ENCODE results near the gene STUB1.

STUB1 gene

DNA sequence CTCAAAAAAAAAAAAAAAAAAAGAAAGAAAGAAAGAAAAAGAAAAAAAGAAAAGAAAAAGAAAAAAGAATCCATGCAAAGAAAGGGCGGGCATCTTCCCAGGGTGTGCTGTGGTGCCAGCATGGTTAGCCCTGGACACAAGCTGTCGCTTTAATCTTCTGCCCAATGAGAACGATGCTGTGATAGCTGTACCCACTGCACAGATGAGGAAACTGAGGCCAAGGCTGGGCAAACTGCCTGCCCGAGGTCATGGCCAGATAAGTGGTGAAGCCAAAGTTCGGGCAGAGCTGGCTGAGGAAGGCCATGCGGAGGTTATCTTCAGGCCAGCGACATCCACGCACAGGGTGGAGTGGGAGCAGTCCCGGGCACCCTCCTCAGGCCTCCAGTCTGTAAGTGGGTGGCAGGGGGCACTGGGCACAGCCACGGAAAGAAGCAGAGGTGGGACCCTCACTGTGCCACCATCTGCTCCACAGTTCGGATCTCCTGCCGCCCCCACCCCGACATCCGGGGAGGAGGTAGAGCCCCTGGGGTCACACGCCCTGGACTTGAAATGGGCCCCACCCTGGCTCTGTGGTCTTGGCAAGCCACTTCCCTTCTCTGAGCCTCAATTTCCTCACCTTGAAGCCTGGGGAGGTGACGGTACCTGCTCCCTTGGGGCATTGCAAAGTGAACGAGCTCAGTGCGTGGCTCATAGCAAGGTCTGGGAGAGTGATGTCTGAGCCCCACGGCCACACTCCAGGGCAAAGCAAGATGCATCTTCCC, 18.9 kb downstream of the STUB1 start:
- no peak for DNase-seq

DNA sequence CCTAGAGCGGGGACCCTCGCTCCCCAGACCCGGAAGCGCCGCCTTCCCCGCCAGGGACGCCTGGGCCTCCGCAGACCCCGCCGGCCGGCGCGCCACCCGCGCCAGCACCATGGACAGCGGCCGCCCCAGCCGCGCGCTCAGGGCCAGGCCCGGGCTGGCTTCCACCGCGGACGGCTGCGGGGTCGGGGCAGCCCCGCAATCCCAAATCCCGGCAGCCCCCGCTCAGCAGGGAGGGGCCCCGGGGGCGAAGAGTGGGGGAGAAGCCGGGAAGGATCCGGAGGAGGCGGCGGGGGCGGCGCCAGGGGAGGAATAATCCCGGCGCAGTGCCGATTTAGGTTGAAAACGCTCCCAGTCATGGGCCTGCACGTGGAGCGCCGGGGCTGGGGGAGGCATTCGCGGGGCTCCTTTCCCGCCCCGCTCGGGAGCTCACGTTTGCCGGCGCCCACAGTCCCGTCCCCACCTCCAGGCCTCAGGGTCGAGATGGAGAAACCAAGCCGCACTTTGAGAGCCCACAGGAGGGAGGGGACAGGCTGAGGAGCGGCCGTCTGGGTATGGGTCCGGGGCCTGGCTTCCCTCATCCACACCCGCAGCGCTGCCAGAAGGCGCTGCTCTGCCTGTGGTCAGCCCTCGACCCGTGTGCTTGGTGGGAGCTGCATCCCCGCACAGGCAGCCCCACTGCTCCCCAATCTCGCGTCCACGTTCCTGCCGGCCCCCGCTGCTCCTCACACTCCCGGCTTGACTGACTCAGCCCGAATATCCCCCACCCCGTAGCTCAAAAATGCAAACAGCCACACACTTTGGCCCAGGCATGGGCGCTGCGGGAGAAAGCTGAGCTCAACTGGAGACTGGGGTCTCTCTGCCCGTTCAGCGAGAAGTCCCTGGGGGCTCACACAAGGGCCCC, 20.7 kb downstream of the STUB1 start:
- peak; percentile 82 for DNase-seq

DNA sequence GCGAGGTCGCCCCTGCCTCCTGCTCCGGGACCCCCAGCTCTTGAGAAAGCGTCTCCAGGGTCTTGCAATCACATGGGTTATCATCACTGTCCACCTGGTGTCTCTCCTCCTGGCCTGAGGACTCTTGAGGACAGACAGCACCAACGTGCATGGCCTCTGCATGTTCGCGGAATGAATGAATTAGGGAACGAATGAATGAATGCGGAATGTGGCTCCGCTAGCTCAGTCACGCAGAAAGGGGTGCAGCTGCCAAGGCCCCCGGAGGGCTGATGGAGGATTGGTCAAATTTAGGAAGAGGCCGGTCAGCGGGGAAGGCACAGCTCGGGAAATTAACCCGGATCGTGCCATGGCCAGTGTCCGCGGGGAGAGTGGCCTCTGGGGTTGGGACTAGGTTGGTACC, 22.1 kb downstream of the STUB1 start:
- no peak for DNase-seq

DNA sequence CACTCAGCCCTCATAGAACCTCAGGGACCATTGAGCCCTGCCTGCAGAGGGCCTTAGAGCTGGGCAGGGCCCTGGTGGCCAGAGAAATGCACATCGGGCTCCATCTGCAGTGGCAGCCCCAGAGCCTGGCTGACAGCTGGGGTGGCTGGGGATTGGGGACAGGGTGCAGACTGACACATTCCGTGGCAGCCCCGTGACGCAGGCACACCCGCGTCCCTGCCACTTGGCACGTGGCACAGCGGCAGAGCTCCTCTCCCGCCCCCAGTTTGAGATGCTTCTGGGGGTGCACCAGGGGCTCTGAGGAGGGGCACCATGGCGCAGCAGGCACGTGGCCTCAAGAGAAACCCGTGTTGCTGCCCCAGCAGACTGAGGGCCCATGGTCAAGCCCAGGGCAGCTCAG, 23.2 kb downstream of the STUB1 start:
- DNase-seq = no peak

DNA sequence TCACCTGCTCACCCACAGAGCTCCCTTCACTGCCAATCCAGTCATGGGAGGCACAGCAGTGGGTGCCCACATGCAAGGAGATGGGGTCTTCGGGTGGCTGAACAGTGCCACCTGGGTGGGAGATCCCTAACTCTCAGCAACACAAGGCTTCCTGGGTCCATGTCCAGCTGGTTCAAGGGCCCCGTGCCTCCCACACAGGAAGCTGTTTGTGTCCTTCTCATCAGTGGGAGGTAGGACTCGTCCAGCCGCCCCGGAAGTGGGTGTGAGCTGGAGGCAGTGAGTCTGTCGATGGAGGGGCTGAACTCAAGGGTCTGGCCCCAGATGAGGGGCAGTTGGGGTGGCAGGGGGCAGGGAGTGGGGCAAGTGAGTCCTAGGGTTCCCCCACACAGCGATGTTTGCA, 23.8 kb downstream of the STUB1 start:
- no peak for DNase-seq

DNA sequence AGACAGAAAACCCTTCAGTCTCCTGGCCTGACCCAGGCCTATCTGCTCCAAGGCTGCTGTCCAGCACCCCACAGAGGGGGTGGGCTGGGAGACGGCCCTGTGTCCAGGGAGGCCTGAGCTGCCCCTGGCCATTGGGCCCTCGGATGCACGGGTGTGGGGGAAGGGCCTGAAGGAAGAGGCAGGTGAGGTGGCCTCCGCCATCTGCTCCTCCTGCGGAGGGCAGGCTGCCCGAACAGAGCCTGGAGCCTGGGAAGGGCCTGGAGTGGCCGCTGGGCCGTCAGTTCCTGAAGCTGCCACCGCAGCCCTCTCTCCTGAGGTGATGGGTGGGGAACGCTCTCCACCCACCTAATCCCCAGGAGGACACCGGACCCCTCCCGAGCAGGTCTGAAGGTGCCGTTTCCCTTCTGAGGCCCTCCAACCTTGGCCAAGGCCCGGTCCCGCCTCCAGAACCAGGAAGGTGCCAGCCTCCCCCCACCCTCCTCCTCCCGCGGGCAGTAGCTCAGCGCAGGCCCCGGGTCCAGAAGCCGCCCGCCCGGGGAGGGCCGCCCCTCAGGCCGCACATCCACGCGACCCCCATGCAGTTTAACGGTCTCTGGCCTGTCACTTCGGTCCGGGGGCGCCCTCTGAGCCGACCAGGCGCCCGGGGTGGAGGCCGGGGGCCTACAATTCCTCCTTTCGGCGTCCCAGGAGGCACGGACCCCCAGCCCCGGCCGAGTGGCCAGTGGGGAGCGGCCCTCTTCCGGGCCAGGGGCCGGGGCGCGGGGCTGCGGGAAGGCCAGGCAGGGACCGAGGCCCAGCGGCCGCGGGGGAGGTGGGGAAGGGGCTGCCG, 24.6 kb downstream of the STUB1 start:
- no peak for DNase-seq

DNA sequence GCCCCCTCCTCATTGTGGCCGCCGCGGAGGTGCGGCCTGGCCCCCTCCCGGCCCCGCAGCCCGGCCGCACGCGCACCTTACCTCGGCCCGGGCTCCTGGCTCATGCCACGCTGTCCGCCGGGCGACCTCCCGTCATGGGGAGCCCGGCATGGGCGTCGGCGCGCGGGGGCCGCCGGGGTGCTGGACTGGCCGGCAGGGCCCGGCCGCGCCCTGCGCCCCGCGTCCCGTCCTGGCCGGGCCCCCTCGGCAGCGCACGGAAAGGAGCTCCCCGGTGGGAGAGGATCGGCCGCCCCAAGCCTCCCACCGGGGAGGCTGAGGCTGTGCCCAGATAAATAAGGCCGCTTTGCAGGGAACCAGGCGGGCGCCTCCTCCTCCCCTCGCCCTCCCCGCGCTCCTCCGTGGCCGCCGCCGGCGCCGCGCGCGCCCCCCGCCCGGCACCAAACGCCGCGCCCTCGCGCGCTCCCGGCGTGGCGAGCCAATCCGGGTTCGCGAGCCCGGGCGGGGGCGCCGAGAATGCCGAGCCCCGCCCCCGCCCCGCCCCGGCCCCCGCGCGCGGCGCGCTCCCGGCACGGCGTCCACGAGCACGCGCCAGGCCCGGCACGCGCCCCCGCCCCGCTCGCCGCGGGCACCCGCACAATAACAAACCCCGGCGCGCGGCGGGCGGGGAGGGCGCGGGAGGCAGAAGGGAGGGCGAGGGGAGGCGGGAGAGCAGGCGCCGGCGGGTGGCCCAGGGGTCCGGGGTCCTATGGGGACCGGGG, 25.4 kb downstream of the STUB1 start, which contains the start of gene FBXL16:
TSS of gene FBXL16 (minus strand) at position 371 of the 758 bp plus-strand sequence. CDS start 8,396 bp downstream, outside the sequence.
- DNase-seq = no peak

DNA sequence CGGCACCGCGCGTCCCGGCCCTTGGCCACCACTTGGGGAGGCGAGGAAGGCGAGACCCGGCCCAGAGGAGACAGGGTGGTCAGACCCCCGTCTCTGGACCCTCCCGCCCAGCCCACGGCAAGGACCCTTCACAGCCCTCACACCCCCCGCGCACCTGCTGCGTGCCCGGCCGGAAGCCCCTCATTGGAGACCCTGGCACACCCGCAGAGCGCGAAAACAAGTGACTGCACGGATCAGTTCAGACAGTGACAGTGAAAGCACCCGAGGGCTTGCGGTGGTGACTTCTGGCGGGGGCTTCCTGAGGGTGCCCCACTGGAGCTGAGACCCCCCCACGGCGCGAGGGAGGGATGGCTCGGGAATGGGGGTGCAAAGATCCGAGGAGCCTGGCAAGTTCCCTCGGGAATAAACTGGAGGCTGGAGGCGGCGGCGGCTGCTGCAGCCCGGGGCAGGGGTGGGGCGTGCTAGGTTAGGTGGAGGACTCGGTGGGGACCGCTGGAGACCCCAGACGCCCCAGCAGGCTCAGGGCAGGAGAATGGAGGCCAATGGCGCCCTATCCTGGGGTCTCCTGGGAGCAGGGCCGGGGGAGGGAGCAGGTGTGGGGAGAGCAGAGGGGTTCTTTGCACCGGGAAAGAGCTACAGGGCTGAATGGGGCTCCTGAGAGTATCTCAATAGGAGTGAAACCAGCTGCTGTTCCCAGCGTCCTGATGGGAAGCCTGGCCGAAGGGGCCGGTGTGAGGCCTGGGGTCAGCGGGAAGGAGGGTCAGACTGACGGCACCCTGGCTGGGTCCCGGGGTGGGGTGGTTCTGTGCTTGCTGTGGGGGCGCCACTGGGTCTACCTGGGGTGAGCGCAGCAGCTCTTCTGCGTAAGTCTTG, 26.2 kb downstream of the STUB1 start:
- no peak for DNase-seq

DNA sequence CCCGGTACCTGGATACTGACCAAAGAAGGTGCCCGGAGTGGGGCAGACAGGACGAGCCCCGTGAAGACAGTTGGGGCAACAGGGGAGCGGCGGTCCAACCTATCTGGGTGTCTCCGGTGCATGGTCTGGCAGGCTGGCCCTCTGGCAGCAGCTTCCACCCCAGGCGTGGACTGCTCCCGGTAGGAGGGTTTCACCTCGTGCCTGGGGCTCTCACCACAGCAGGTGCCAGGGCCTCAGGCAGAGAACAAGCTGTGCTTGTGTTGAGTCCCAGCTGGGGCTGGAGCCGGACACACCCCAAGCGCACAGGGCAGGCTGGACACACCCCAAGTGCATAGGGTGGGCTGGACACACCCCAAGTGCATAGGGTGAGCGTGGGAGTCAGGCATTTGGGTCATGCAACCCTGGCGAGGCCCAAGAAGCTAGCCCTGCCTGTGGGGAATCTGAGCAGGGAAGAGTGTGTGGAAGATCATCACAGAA, 26.9 kb downstream of the STUB1 start:
- no peak for DNase-seq

DNA sequence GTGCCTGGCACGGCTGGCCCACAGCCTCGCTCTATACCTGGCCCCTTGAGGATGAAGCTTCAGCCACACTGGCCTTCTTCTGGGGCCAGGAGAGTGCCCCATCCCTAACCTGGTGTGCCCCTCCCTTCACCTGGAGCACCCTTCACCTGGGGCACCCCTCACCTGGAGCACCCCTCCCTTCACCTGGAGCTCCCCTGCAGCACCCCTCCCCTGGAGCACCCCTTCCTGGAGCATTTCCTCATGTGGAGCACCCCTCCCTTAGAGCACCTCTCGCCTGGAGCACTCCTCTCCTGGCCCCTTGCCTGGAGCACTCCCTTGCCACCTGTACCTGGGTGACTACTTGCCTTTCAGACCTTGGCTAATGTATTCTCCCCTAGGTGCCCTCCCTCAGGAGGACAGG, 27.8 kb downstream of the STUB1 start:
- no peak for DNase-seq

DNA sequence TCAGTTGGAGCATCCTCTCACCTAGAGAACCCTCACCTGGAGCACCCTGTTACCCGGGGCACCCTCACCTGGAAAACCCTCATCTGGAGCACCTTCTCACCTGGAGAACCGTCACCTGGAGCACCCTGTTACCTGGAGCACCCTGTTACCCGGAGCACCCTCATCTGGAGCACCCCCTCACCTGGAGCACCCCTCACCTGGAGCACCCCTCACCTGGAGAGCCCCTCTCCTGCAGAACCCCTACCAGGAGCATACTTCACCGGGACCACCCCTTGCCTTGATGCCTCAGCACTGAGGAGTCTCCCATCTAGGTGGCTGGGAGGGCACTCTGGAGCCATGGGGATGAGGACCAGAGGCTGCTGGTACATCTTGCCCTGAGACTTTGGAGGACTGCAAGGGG, 28.7 kb downstream of the STUB1 start:
- DNase-seq = no peak

DNA sequence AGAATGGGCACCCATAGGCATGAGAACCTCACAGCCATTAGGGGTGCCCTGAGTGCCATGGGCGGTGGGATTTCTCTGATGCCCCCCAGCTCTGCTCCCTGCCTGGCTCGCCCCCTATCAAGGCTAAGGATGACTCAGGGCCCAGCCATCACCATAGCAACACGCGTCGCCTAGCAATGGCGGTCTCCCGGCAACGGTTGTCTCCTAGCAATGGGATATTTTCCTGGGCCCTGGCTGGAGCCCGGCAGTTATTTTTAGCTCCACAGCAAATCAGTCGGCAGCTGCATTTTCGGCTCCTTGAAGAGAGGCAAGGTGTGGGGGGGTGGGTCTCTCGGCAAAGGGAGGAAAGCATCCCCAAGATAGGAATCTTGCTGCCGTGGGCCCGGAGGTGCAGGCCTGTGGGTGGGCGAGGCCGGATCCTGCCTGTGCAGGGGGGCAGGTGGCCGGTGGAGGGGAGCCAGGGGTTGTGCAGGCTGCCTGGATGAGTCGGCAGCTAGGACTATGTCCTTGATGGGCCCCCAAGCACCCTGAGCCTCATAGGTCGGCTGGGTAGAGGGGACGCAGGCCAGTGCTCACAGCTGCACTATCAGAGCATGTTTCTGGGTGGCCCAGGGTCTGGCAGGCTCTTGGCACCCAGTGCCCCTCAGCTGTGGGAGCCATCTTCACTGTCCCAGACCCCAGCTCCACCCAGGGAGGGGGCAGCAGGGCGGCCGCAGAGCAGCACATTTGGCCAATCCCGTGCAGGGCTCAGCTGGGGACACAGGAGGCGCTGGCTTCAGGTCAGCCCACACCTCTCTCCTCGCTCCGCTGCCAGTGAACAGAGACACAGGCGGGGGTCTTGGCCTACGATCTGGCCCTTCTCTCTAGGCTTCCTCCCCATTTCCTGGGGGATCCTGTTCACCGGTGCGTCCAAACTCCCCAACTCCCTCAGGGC, 29.6 kb downstream of the STUB1 start:
- DNase-seq = no peak

DNA sequence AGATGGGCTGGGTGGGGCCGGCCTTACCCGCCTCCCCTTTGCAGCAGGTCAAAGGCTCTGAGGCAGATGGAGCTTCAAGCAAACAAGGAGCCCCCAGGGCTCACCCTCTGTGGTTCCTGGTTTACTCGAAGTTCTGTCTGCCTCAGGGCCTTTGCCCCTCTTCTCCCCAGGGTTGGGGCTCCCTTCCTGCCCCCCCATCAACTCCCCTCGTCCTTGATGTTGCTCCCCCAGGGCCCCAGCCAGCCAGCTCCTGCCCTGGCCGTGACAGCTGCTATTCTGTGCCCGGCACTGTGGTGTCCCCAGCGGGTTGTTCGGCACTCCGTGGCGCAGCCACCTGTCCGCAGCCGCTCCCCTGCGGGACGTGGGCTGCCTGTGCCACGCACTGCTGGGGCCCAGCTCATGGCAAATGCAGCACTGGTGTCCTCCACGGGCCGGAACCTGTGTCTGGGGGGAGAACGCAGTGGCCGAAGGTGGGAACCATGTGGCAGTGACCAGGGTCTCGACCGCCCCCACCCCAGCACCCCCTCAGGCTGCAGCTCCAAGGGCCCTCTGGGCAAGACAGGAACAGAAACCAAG, 30.4 kb downstream of the STUB1 start:
- DNase-seq = no peak

DNA sequence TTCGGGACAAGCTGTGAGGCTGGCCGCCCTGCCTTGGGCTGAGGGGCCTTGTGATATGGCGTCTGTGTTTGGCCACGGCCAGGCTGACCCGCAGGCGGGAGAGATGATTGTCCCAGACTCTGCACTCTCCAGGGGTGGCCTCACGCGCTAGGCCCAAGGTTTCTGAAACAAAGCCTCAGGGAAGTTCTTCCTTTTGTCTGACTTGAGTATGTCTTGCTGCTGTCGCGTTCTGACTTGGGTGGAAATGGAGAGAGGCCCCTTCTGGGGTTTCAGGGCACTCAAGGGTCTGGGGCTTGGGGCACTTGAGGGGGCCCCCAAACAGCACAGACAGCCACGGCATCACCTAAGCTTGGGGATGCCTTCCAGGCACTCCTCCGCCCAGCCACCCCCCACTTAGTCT, 30.9 kb downstream of the STUB1 start:
- no peak for DNase-seq

DNA sequence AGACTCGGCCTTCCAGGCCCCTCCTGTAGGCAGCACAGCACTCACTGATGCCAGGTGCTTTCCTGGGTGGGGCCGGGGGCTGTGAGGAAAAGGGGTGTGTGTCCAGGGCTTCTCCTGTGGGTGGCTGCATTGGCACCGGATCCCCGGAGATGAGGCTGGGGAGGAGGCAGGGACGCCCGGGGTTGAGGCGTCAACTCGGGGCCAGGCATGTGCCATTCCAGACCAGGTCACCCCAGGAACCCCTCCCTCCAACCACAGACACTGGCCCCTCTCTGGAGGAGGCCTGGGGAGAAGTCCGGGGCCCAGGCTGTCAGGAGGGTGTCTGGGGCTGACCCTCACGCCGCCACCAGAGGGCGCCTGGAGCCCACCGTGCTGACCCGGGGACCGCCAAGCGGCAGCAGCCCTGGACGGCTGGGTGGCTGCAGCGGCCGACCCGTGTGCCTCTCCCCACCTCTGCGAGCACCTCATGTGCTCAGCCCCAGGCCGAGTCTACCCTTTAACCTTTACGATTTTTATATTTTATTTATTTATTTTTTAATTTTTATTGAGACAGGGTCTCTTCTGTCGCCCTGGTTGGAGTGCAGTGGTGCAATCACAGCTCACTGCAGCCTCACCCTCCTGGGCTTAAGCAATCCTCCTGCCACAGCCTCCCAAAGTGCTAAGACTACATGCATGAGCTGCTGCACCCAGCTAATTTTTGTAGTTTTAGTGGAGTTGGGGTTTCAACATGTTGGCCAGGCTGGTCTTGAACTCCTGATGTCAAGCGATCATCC, 31.5 kb downstream of the STUB1 start:
- peak; percentile 92 for DNase-seq

DNA sequence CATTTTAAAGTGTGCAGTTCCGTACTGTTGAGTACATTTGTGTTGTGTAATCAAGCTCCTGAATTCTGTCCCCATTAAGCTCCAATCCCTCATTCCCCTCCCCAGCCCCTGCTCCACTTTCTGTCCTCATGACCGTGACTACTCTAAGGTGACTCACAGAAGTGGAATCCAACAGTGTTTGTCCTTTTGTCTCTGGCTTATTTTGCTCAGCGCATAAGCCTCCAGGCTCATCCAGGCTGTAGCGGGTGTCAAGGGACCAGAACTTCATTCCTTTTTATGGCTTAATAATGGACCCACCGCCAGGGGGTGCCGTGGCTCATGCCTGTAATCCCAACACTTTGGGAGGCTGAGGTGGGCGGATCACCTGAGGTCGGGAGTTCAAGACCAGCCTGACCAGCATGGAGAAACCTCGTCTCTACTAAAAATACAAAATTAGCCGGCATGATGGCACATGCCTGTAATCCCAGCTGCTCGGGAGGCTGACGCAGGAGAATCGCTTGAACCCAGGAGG, 32.6 kb downstream of the STUB1 start:
- DNase-seq = peak; percentile 81

DNA sequence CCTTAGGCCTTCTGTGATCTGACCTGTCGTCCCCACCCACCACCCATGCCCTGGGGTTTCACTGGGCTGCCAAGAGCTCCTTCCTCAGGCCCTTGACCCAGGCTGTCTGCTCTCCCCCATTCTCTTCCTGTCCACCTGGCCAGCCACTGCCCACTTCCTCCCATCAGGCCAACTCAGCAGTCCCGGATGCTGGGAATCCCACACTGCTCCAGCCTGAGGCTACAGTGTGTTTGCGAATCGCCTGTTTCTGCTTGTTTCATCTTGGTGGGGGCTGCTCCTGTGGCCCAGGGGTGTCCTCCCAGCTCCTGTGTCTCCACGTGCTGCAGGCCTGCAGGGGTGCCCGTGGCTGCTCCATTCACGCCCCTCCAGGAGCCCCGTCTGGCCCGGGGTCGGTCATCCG, 33.9 kb downstream of the STUB1 start:
- no peak for DNase-seq
